ENCODE results near the gene TCTN2. TPM values are rescaled to one million over a fixed set of nuclear protein-coding genes. Genes with fewer than 3 reads are reported as not detected.

TCTN2 gene
- total RNA-seq, 4 donors from 2014 or later = 5.4 to 10.0 (median 8.0) TPM

DNA sequence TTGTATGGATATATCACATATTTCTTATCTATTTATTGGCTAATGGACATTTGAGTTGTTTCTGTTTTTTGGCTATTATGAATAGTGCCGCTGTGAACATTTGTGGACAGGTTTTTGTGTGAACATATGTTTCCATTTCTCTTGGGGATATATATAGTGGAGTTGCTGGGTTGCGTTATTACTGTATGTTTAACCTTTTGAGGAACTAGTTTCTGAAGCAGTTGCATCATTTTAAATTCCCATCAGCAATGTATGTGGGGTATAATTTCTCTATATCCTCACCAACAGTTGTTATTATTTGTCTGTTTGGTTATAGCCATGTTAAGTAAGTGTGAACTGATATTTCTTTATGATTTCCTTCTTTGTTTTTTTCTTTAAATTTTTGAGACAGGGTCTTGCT lies 10.7 kb downstream of the TCTN2 start:
- Histone ChIP-seq H3K9me3 (no peaks in the 10 kb centered on the region), H3K4me1 (no peaks in the 10 kb centered on the region), H3K36me3 (peaks cover 13 to 96% (median 48%) of the 10 kb centered on the region in 4 donors), H3K4me3 (no peak overlapping the region), H3K27ac (replicated peaks in 1 of 4) (no peak overlapping the region), H3K27me3 (no peaks in the 10 kb centered on the region)
- TF ChIP-seq POLR2AphosphoS5 (IDR thresholded peaks at IDR 0.05) (no peak), EP300 (IDR thresholded peaks at IDR 0.05) (no peak), POLR2A (IDR thresholded peaks at IDR 0.05; ENCODE audit: low read depth) (no peak)
- TF ChIP-seq, protein P1, sequence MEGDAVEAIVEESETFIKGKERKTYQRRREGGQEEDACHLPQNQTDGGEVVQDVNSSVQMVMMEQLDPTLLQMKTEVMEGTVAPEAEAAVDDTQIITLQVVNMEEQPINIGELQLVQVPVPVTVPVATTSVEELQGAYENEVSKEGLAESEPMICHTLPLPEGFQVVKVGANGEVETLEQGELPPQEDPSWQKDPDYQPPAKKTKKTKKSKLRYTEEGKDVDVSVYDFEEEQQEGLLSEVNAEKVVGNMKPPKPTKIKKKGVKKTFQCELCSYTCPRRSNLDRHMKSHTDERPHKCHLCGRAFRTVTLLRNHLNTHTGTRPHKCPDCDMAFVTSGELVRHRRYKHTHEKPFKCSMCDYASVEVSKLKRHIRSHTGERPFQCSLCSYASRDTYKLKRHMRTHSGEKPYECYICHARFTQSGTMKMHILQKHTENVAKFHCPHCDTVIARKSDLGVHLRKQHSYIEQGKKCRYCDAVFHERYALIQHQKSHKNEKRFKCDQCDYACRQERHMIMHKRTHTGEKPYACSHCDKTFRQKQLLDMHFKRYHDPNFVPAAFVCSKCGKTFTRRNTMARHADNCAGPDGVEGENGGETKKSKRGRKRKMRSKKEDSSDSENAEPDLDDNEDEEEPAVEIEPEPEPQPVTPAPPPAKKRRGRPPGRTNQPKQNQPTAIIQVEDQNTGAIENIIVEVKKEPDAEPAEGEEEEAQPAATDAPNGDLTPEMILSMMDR (IDR thresholded peaks at IDR 0.05) = no peak
- DNase-seq (ENCODE audit: extremely low spot score) = no peak
- intact Hi-C loops (cut with DNase I) = no loop called here
- 82% methylated on average over 2 of the region's 2 CpGs for WGBS

DNA sequence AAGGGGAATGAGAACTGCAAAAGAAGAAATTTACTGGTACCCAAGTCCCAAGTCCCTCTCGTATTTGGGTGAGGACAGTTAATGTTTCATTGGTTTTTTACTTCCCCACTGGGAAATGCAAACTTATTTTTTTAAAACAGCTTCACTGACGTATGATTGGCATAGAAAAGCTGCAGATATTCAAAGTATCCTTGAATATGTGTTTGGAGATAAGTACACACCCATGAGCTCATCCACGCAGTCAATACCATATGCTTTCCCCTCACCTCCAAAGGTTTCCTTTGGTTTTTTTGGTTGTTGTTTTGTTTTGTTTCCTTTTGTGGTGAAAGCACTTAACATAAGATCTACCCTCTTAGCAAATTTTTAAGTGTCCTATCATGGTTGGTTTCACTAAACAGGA lies 13.1 kb downstream of the TCTN2 start:
- H3K4me3 ChIP-seq = no peak overlapping the region
- no peak overlapping the region for H3K27ac ChIP-seq (replicated peaks in 1 of 4)
- H3K36me3 ChIP-seq = peaks cover 20 to 98% (median 52%) of the 10 kb centered on the region in 4 donors
- no peaks in the 10 kb centered on the region for H3K27me3 ChIP-seq
- intact Hi-C loops (cut with DNase I) = no loop called here
- no peak for TF ChIP-seq EP300 (IDR thresholded peaks at IDR 0.05)
- TF ChIP-seq POLR2AphosphoS5 (IDR thresholded peaks at IDR 0.05) = no peak
- 86% methylated on average over 3 of the region's 3 CpGs for WGBS
- H3K9me3 ChIP-seq = no peaks in the 10 kb centered on the region
- no peaks in the 10 kb centered on the region for H3K4me1 ChIP-seq
- DNase-seq (ENCODE audit: extremely low spot score) = no peak

DNA sequence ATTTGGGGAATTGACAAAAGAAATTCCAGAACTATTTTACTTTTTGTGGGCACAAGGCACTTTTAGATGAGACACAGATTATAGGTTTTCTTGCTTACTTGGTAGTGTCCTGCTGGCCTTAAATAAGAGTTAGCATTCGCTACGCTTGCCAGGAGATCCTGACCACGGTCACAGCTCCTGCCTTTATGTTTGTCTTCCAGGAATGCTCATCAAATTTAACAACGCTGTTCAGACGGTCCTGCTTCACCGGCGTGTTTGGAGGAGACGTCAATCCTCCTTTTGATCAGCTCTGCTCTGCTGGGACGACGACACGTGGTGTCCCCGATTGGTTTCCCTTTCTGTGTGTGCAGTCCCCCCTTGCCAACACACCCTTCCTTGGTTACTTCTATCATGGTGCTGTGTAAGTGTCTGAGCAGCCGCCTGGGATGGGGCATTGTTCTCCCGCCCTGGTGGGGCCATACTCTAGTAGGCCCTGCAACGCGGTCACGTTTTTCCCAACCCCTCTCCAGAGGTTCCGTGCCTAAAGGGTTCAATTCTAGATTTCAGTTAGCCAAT lies 15.8 kb downstream of the TCTN2 start:
- no peaks in the 10 kb centered on the region for H3K9me3 ChIP-seq
- no peak for DNase-seq (ENCODE audit: extremely low spot score)
- TF ChIP-seq EP300 (IDR thresholded peaks at IDR 0.05) = no peak
- no peak for TF ChIP-seq POLR2A (IDR thresholded peaks at IDR 0.05; ENCODE audit: low read depth)
- TF ChIP-seq POLR2AphosphoS5 (IDR thresholded peaks at IDR 0.05) = no peak
- TF ChIP-seq, protein P1 (IDR thresholded peaks at IDR 0.05) = no peak
- no peaks in the 10 kb centered on the region for H3K27me3 ChIP-seq
- H3K27ac ChIP-seq (replicated peaks in 1 of 4) = no peak overlapping the region
- H3K4me3 ChIP-seq = no peak overlapping the region
- intact Hi-C loops (cut with DNase I) = no loop called here
- peaks cover 11 to 99% (median 59%) of the 10 kb centered on the region in 4 donors for H3K36me3 ChIP-seq
- H3K4me1 ChIP-seq = no peaks in the 10 kb centered on the region
- 94% methylated on average over 18 of the region's 18 CpGs for WGBS

DNA sequence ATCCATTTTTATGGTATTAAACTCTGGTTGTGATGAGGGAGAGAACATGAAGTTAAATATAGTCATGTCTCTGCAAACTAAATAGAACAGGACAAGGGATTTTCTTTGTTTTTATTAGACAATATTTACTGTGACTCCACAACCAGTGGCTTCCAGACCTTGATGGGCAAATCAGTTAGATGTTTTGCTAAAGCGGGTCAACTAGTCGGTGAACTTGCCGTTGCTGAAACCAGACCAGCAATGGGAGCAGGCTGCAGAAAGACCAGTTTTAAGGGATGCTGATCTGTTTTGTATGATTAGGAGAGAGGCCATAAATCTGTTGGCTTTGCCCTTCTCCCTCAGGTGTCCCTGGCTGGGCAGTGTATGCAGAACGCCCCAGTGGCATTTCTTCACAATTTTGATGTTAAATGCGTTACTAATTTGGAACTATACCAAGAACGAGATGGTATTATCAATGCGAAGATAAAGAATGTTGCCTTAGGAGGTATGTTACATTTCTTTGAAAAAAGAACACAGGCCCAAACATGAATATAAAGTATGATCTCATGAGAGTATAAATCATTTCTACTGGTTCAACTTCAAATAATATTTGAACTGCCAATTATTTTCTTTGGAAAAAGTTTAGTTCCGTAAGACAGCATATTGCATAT lies 19.4 kb downstream of the TCTN2 start:
- H3K36me3 ChIP-seq = peaks cover 14 to 100% (median 55%) of the 10 kb centered on the region in 4 donors
- H3K27me3 ChIP-seq = no peaks in the 10 kb centered on the region
- intact Hi-C loops (cut with DNase I) = no loop called here
- 92% methylated on average over 8 of the region's 8 CpGs for WGBS
- H3K27ac ChIP-seq (replicated peaks in 1 of 4) = no peak overlapping the region
- no peaks in the 10 kb centered on the region for H3K9me3 ChIP-seq
- TF ChIP-seq, protein P1 (IDR thresholded peaks at IDR 0.05) = no peak
- TF ChIP-seq POLR2AphosphoS5 (IDR thresholded peaks at IDR 0.05) (no peak), POLR2A (IDR thresholded peaks at IDR 0.05; ENCODE audit: low read depth) (no peak), EP300 (IDR thresholded peaks at IDR 0.05) (no peak)
- DNase-seq (ENCODE audit: extremely low spot score) = no peak
- no peak overlapping the region for H3K4me3 ChIP-seq
- H3K4me1 ChIP-seq = no peaks in the 10 kb centered on the region

GRCh38 chr12:123696207-123696606 lies 25.3 kb downstream of the TCTN2 start:
- DNase-seq (ENCODE audit: extremely low spot score) = no peak
- TF ChIP-seq EP300 (IDR thresholded peaks at IDR 0.05) (no peak), POLR2A (IDR thresholded peaks at IDR 0.05; ENCODE audit: low read depth) (no peak), POLR2AphosphoS5 (IDR thresholded peaks at IDR 0.05) (no peak)
- TF ChIP-seq, protein P1 (IDR thresholded peaks at IDR 0.05) = no peak
- H3K27ac ChIP-seq (replicated peaks in 1 of 4) = no peak overlapping the region
- WGBS = 81% methylated on average over 8 of the region's 8 CpGs
- H3K27me3 ChIP-seq = no peaks in the 10 kb centered on the region
- no peaks in the 10 kb centered on the region for H3K9me3 ChIP-seq
- no peak overlapping the region for H3K4me3 ChIP-seq
- no peaks in the 10 kb centered on the region for H3K4me1 ChIP-seq
- peaks cover 40 to 100% (median 63%) of the 10 kb centered on the region in 4 donors for H3K36me3 ChIP-seq
- intact Hi-C loops (cut with DNase I) = no loop called here
